Stimulated activated naive CD8-positive, alpha-beta T cell treated with anti-CD3 and anti-CD28 coated beads, Interleukin-15, Interleukin-2, amounts not matched to agents 100 ng/mL and 50 ng/mL, for 24 hours (primary cell): ENCODE measurements around the gene PSMG2.

ENCODE experiments used
- H3K27ac Mint-ChIP-seq: one replicate; pipeline ENCODE4 v1.8.0; 2021; ENCODE audit warnings: mild to moderate bottlenecking, mixed read lengths
- H3K27me3 Mint-ChIP-seq: one replicate; pipeline ENCODE4 v1.8.0; 2021; ENCODE audit warnings: mixed read lengths
- H3K36me3 Mint-ChIP-seq: one replicate; pipeline ENCODE4 v1.8.0; 2021; ENCODE audit warnings: low read depth, mixed read lengths
- H3K4me1 Mint-ChIP-seq: one replicate; pipeline ENCODE4 v1.8.0; 2021; ENCODE audit warnings: low read depth, mixed read lengths
- H3K4me3 Mint-ChIP-seq: one replicate; pipeline ENCODE4 v1.8.0; 2021; ENCODE audit warnings: mild to moderate bottlenecking, mixed read lengths
- H3K9me3 Mint-ChIP-seq: one replicate; pipeline ENCODE4 v1.8.0; 2021; ENCODE audit warnings: mixed read lengths

Gene PSMG2

GRCh38 chr18:12768625-12769024, 65.8 kb downstream of the PSMG2 start:
- Mint-ChIP-seq H3K36me3 (no peaks in the 10 kb centered on the region), H3K4me3 (no peak overlapping the region), H3K9me3 (no peaks in the 10 kb centered on the region), H3K4me1 (no peaks in the 10 kb centered on the region), H3K27me3 (no peaks in the 10 kb centered on the region), H3K27ac (no peak overlapping the region)

- Mint-ChIP-seq H3K36me3 (no peaks in the 10 kb centered on the region), H3K4me3 (no peak overlapping the region), H3K9me3 (no peaks in the 10 kb centered on the region), H3K27ac (no peak overlapping the region), H3K4me1 (peaks cover 3% of the 10 kb centered on the region), H3K27me3 (no peaks in the 10 kb centered on the region)
Observed at GRCh38 chr18:12769136-12769535, 66.3 kb downstream of the PSMG2 start.

GRCh38 chr18:12769644-12770440, 67.0 kb downstream of the PSMG2 start:
- Mint-ChIP-seq H3K36me3 (no peaks in the 10 kb centered on the region), H3K27me3 (no peaks in the 10 kb centered on the region), H3K4me1 (peaks cover 7% of the 10 kb centered on the region), H3K27ac (no peak overlapping the region), H3K4me3 (no peak overlapping the region), H3K9me3 (no peaks in the 10 kb centered on the region)

DNA sequence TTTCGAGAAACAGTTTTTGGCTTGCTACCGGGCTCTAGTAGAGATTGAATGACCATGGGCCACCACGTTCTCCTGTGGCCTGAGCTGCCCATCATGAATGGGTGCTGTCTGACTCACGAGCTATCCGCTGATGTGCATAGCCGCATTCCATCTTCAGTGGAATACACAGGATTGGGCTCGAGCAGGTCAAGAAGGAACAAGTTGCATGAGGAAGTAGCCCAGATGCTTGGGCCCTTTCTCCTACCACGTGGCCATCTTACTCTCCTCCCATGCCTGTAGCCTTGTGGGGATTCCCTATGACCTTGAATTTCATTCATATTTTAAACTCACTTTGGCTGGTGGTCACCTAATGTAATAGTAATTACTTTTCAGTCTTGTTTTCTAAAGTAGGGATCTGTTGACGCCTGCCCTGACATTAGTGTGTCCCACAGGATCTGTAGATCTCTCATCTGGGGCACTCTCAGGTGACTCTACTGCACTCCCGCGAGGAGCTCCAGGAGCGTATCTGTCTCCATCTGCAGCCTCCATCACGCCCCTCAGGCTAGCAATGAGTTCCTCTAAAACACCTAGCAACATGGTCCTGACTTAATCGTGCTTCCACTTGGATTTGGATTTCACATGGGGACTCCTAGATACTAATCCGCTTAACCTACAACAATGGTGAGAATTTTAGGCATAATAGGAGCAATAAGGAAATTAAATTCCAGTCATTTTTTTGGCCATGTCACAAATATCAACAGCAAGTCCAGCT, 67.8 kb downstream of the PSMG2 start:
- Mint-ChIP-seq H3K4me3 (no peak overlapping the region), H3K4me1 (peaks cover 14% of the 10 kb centered on the region)

DNA sequence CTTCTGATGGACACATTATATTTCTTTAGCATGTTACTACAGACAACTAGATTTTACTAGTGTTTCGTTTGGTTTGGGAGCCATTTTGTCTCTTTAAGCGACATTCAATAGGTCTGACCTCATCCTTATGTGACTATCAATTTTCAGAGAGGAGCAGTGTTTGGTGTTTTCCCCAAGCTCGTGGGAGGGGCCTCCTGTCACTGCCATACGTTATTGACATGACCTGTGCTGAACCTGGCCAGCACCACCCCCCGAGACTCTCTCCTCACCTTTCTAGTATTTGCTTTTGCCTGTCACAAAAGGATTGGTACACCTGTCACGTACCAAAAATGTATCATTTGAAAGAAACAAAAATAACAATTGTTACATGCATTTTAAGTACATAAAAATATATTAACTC, 69.3 kb downstream of the PSMG2 start:
- Mint-ChIP-seq H3K4me3 (no peak overlapping the region), H3K4me1 (peaks cover 14% of the 10 kb centered on the region), H3K27ac (no peak overlapping the region), H3K9me3 (no peaks in the 10 kb centered on the region), H3K36me3 (no peaks in the 10 kb centered on the region), H3K27me3 (no peaks in the 10 kb centered on the region)

More for the DNA sequence above, 67.8 kb downstream of the PSMG2 start:
- Mint-ChIP-seq H3K9me3 (no peaks in the 10 kb centered on the region), H3K27me3 (no peaks in the 10 kb centered on the region), H3K27ac (no peak overlapping the region), H3K36me3 (no peaks in the 10 kb centered on the region)

- H3K9me3 Mint-ChIP-seq, result no peaks in the 10 kb centered on the region
- no peaks in the 10 kb centered on the region for H3K27me3 Mint-ChIP-seq
- H3K36me3 Mint-ChIP-seq, result no peaks in the 10 kb centered on the region
- no peak overlapping the region for H3K4me3 Mint-ChIP-seq
- H3K27ac Mint-ChIP-seq, result no peak overlapping the region
- peaks cover 14% of the 10 kb centered on the region for H3K4me1 Mint-ChIP-seq
Observed at GRCh38 chr18:12773369-12773768, 70.5 kb downstream of the PSMG2 start.

GRCh38 chr18:12774982-12775381, 72.1 kb downstream of the PSMG2 start:
- Mint-ChIP-seq H3K27ac (peak overlapping the region; percentile 90), H3K36me3 (no peaks in the 10 kb centered on the region), H3K4me1 (peaks cover 14% of the 10 kb centered on the region), H3K9me3 (no peaks in the 10 kb centered on the region), H3K4me3 (peak overlapping the region; percentile 89), H3K27me3 (no peaks in the 10 kb centered on the region)
